ENCODE data around the gene CSAG2.
"Not testable (repeated sequence)": the region's sequence is repeated elsewhere in the genome, so short reads cannot be mapped to it uniquely, and the experiment has no call there.

- not testable (repeated sequence) for TF ChIP-seq YY1 (IDR thresholded peaks at IDR 0.05; ENCODE audit: low read depth); USF1 (IDR thresholded peaks at IDR 0.05); CREB1 (IDR thresholded peaks at IDR 0.05; ENCODE audit: low read depth); RAD21 (IDR thresholded peaks at IDR 0.05; ENCODE audit: low read depth); EP300 (IDR thresholded peaks at IDR 0.05; ENCODE audit: borderline replicate concordance)
These were observed at the start of gene CSAG2 for GRCh38 chrX:152709173-152709572.

Measured in Ishikawa (cell line).